Endothelial cell of umbilical vein (primary cell): ENCODE results near the gene TARBP1. TPM values are rescaled to one million over a fixed set of nuclear protein-coding genes. Genes with fewer than 3 reads are reported as not detected.

Experiments used
- BruUV-seq: library from RNA; stranded (reverse); fragments of 400-500 nt; replicated peaks from 2 replicates; lab custom pipeline; 2021; lab: Mats Ljungman, UMichigan
- CTCF ChIA-PET: fragments of 300-600, 350-600 bp; sonication (Branson Sonifier 250); formaldehyde crosslinking; loops from one replicate; lab custom pipeline; 2021; ENCODE audit warnings: antibody characterized with exemption, inconsistent platforms; lab: Charles Lee
- POLR2A ChIA-PET: fragments of 300-600, 350-600 bp; sonication (Branson Sonifier 250); formaldehyde crosslinking; loops from one replicate; lab custom pipeline; 2021; ENCODE audit warnings: antibody characterized with exemption, inconsistent platforms; lab: Charles Lee
- DNase-seq: peaks from one replicate; pipeline ENCODE4 v3.0.0-alpha.2; 2011; ENCODE audit warnings: low read depth, low spot score
- FAIRE-seq: peaks from 2 replicates; lab custom pipeline; 2011; peaks lifted over from hg19 to GRCh38; lab: Jason Lieb, UNC
- H2AFZ ChIP-seq: 2 replicates; pipeline ENCODE4 v1.6.0; 2012; ENCODE audit warnings: low read depth, low read length, control low read depth, inconsistent platforms
- H3K27ac ChIP-seq: 2 replicates; pipeline ENCODE4 v1.5.1; 2011; ENCODE audit warnings: low read depth, mild to moderate bottlenecking, control low read depth, low read length, moderate library complexity; ENCODE audit not compliant: insufficient read depth
- H3K27me3 ChIP-seq, 2 experiments: 2 replicates each; pipeline versions ENCODE4 v1.6.0 to v1.6.1; 2011; ENCODE audit warnings: low read length in 2 of 2, mixed read lengths in 1 of 2; ENCODE audit not compliant: control insufficient read depth in 2 of 2, insufficient read depth in 2 of 2
- H3K36me3 ChIP-seq, 2 experiments: 2 replicates in 1 of 2; 3 replicates in 1 of 2; pipeline ENCODE4 v1.5.1; 2011; ENCODE audit warnings: low read length in 2 of 2, mild to moderate bottlenecking in 1 of 2, moderate library complexity in 1 of 2; ENCODE audit not compliant: control insufficient read depth in 2 of 2, insufficient read depth in 2 of 2; ENCODE audit errors: extremely low read depth in 1 of 2
- H3K4me1 ChIP-seq: 3 replicates; pipeline ENCODE4 v1.5.1; 2011; ENCODE audit warnings: mild to moderate bottlenecking, low read length; ENCODE audit not compliant: control insufficient read depth, insufficient read depth; ENCODE audit errors: extremely low read depth
- H3K4me2 ChIP-seq: 2 replicates; pipeline ENCODE4 v1.6.1; 2011; ENCODE audit warnings: low read length, control low read depth, mixed read lengths; ENCODE audit not compliant: insufficient read depth
- H3K4me3 ChIP-seq, 3 experiments: fragments of 200-600 bp in 1 of 3; sonication (generic), shearing (Covaris generic) in 1 of 3; replicated peaks in 1 of 3; 2 replicates each; pipeline ENCODE4 v1.5.1; 2011 to 2016; ENCODE audit warnings: control low read depth in 3 of 3, low read length in 3 of 3, mild to moderate bottlenecking in 2 of 3, inconsistent platforms in 1 of 3, low read depth in 1 of 3, moderate library complexity in 1 of 3; ENCODE audit not compliant: insufficient read depth in 1 of 3
- H3K79me2 ChIP-seq: 2 replicates; pipeline ENCODE4 v1.6.0; 2012; ENCODE audit warnings: low read length, inconsistent platforms; ENCODE audit not compliant: control insufficient read depth, insufficient read depth
- H3K9ac ChIP-seq: replicated peaks from 2 replicates; pipeline ENCODE3; 2011; ENCODE audit warnings: low read length, control low read depth; ENCODE audit not compliant: insufficient read depth; ENCODE audit errors: extremely low read depth
- H3K9me1 ChIP-seq: replicated peaks from 3 replicates; pipeline ENCODE4 v1.6.0; 2011; ENCODE audit warnings: mild to moderate bottlenecking, low read length; ENCODE audit not compliant: control insufficient read depth, insufficient read depth; ENCODE audit errors: extremely low read depth
- H3K9me3 ChIP-seq: replicated peaks from 2 replicates; pipeline ENCODE4 v1.5.1; 2012; ENCODE audit warnings: low read length, inconsistent platforms; ENCODE audit not compliant: control insufficient read depth, insufficient read depth
- H4K20me1 ChIP-seq: replicated peaks from 2 replicates; pipeline ENCODE3; 2011; ENCODE audit warnings: mild to moderate bottlenecking, low read length; ENCODE audit not compliant: control insufficient read depth, insufficient read depth; ENCODE audit errors: extremely low read depth
- EZH2 ChIP-seq: IDR thresholded peaks from 2 replicates; pipeline ENCODE4 v1.6.1; 2012; ENCODE audit warnings: borderline replicate concordance, low read depth, mild to moderate bottlenecking, moderate library complexity, low read length, inconsistent platforms; ENCODE audit not compliant: severe bottlenecking
- FOS ChIP-seq: IDR thresholded peaks from 2 replicates; pipeline ENCODE4 v1.6.1; 2011; ENCODE audit warnings: mild to moderate bottlenecking, low read length, moderate library complexity, borderline replicate concordance; ENCODE audit not compliant: insufficient read depth
- GATA2 ChIP-seq: IDR thresholded peaks from 2 replicates; pipeline ENCODE4 v1.7.0; 2011; ENCODE audit warnings: low read depth, mild to moderate bottlenecking, moderate library complexity, mixed read lengths, low read length; ENCODE audit not compliant: insufficient read length, insufficient read depth
- JUN ChIP-seq: IDR thresholded peaks from 2 replicates; pipeline ENCODE4 v1.6.1; 2011; ENCODE audit warnings: borderline replicate concordance, low read depth; ENCODE audit not compliant: insufficient read length, insufficient read depth
- MAX ChIP-seq: IDR thresholded peaks from 2 replicates; pipeline ENCODE4 v1.6.1; 2011; ENCODE audit not compliant: insufficient read depth, insufficient read length
- MYC ChIP-seq: IDR thresholded peaks from one replicate; pipeline ENCODE4 v1.6.1; 2011; ENCODE audit warnings: mild to moderate bottlenecking, low read depth, low read length
- POLR2A ChIP-seq: IDR thresholded peaks from 2 replicates; pipeline ENCODE4 v1.6.1; 2012; ENCODE audit warnings: low read depth, mild to moderate bottlenecking, control low read depth, low read length
- POLR2AphosphoS5 ChIP-seq: IDR thresholded peaks from 2 replicates; pipeline ENCODE4 v1.6.1; 2012; ENCODE audit warnings: low read depth, mild to moderate bottlenecking, control low read depth, low read length, moderate library complexity; ENCODE audit not compliant: insufficient read depth
- dilution Hi-C: fragments of 300-500 bp; cut with MboI; formaldehyde crosslinking; loops from one replicate; pipeline ENCODE4 v1.15.0; 2019; ENCODE audit warnings: low sequenced_read_pairs; ENCODE audit not compliant: extremely low pct_ligation_motif_present
- intact Hi-C: fragments of 100-400 bp; cut with micrococcal nuclease; formaldehyde crosslinking; loops from one replicate; pipeline ENCODE4 v1.10.0; 2022
- polyA plus RNA-seq, 4 experiments: library from polyadenylated mRNA; depleted of rRNA in 3 of 4; stranded (reverse) in 3 of 4; unstranded in 1 of 4; fragments of >200 nt; gene quantifications; 2 replicates each; pipeline versions ENCODE4 v1.2.1 to v1.2.3, GENCODE V29; 2011 to 2012; ENCODE audit warnings: missing spikeins in 1 of 4
- total RNA-seq: library from RNA; stranded (reverse); gene quantifications from 2 replicates; pipeline ENCODE4 v1.2.3, GENCODE V29; 2021
- TF ChIP-seq, protein P1 (sequence below), 2 donors: IDR thresholded peaks; 1 replicate in 1 of 2; 2 replicates in 1 of 2; pipeline ENCODE4 v1.5.1; 2011; ENCODE audit warnings: low read length in 2 of 2, mild to moderate bottlenecking in 2 of 2, moderate library complexity in 2 of 2, control low read depth in 1 of 2, inconsistent platforms in 1 of 2, low read depth in 1 of 2; ENCODE audit not compliant: insufficient read depth in 1 of 2; ENCODE audit errors: extremely low read depth in 1 of 2

TARBP1 gene
- total and polyA plus RNA-seq, 2 donors (not counting 3 experiments of a cell fraction or from before 2014, with no cell fraction given) = 17.3 to 23.4 TPM

- dilution Hi-C loops = no loop called here
- H3K4me2 ChIP-seq = no peak overlapping the region
- no peaks in the 10 kb centered on the region for H4K20me1 ChIP-seq
- no peaks in the 10 kb centered on the region for H3K36me3 ChIP-seq
- TF ChIP-seq JUN (no peak), FOS (no peak), POLR2A (no peak), MAX (no peak), POLR2AphosphoS5 (no peak), MYC (no peak), EZH2 (no peak), GATA2 (no peak)
- TF ChIP-seq, protein P1, sequence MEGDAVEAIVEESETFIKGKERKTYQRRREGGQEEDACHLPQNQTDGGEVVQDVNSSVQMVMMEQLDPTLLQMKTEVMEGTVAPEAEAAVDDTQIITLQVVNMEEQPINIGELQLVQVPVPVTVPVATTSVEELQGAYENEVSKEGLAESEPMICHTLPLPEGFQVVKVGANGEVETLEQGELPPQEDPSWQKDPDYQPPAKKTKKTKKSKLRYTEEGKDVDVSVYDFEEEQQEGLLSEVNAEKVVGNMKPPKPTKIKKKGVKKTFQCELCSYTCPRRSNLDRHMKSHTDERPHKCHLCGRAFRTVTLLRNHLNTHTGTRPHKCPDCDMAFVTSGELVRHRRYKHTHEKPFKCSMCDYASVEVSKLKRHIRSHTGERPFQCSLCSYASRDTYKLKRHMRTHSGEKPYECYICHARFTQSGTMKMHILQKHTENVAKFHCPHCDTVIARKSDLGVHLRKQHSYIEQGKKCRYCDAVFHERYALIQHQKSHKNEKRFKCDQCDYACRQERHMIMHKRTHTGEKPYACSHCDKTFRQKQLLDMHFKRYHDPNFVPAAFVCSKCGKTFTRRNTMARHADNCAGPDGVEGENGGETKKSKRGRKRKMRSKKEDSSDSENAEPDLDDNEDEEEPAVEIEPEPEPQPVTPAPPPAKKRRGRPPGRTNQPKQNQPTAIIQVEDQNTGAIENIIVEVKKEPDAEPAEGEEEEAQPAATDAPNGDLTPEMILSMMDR (IDR thresholded peaks at IDR 0.05; ENCODE audit: extremely low read depth in 1 of 2, insufficient read depth in 1 of 2, low read depth in 1 of 2, low read length in 2 of 2) = no peak
- CTCF ChIA-PET = interaction anchor here (1.0 kb wide), 1 partner anchor 86 kb away, joined by 3 read pairs; no protein-coding TSS in a partner anchor
- no peaks in the 10 kb centered on the region for H3K79me2 ChIP-seq
- no peaks in the 10 kb centered on the region for H3K4me1 ChIP-seq
- H3K9me1 ChIP-seq = no peaks in the 10 kb centered on the region
- H3K4me3 ChIP-seq = no peak overlapping the region
- POLR2A ChIA-PET = no interaction called here
- no peak overlapping the region for H3K27ac ChIP-seq
- BruUV-seq = no TSS peak
- intact Hi-C loops = no loop called here
- DNase-seq (no peak), FAIRE-seq (no peak)
- H3K9ac ChIP-seq = no peak overlapping the region
- no peaks in the 10 kb centered on the region for H3K9me3 ChIP-seq
- no peaks in the 10 kb centered on the region for H3K27me3 ChIP-seq
- H2AFZ ChIP-seq = no peak overlapping the region
Observed at GRCh38 chr1:234396092-234396491, 82.9 kb downstream of the TARBP1 start.
